ENCODE results near the gene PNMA5.
A peak's percentile ranks its signal among the peaks of the same experiment; 100 is the strongest.
"Not testable (repeated sequence)": the region's sequence is repeated elsewhere in the genome, so short reads cannot be mapped to it uniquely, and the experiment has no call there.

Gene PNMA5

GRCh38 chrX:152993933-152994332 is at the start of gene PNMA5:
PNMA5 (minus strand) TSS chrX:152994116; CDS start chrX:152991598, 2,518 bp downstream.
- DNase-seq (no peak), ATAC-seq (replicated peaks) (no peak)
- H3K27ac Mint-ChIP-seq, result no peak within 1 kb of the TSS
- H3K4me1 Mint-ChIP-seq, result peaks cover 4 to 6% of the 10 kb centered on the region in 2 donors
- no peaks in the 10 kb centered on the region for H3K9me3 Mint-ChIP-seq
- no peak within 1 kb of the TSS for H3K4me3 Mint-ChIP-seq
- H3K27me3 Mint-ChIP-seq, result peaks cover 0 to 8% of the 10 kb centered on the region in 2 donors
- H3K36me3 Mint-ChIP-seq, result no peaks in the 10 kb centered on the region

GRCh38 chrX:153032397-153033118 is 38.6 kb upstream of the PNMA5 start:
- Mint-ChIP-seq H3K4me1 (no peaks in the 10 kb centered on the region), H3K9me3 (no peaks in the 10 kb centered on the region), H3K4me3 (peak overlapping the region; percentile 86 to 92), H3K27me3 (peaks cover 0 to 7% of the 10 kb centered on the region in 2 donors), H3K27ac (peak overlapping the region; percentile 88), H3K36me3 (no peaks in the 10 kb centered on the region)
- DNase-seq (peak; percentile 61), ATAC-seq (replicated peaks) (peak; percentile 86 to 88)

DNA sequence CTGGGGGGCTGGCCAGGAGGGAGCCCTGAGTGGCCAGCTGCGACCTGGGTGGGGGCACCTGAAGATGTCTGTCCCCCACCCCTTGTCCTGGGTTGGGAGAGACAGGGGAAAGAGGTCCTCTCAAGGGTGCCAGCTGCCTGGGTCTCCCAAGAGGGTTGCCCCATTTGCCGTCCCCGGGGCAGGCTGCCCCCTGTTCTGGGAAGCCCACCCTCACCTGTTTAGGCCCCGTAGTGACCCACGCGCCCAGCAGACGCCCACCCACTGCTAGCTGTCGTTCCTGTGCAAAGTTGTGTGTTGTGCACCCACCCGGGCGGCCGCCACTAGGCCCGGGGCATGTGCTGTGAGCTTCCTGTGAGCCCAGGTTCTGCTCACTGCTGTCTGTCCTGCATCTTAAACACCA is 36.9 kb upstream of the PNMA5 start:
- no peaks in the 10 kb centered on the region for H3K36me3 Mint-ChIP-seq
- H3K4me3 Mint-ChIP-seq, result no peak overlapping the region
- ATAC-seq (replicated peaks) (no peak), DNase-seq (no peak)
- H3K9me3 Mint-ChIP-seq, result no peaks in the 10 kb centered on the region
- no peak overlapping the region for H3K27ac Mint-ChIP-seq
- H3K4me1 Mint-ChIP-seq, result no peaks in the 10 kb centered on the region
- H3K27me3 Mint-ChIP-seq, result peaks cover 0 to 7% of the 10 kb centered on the region in 2 donors

DNA sequence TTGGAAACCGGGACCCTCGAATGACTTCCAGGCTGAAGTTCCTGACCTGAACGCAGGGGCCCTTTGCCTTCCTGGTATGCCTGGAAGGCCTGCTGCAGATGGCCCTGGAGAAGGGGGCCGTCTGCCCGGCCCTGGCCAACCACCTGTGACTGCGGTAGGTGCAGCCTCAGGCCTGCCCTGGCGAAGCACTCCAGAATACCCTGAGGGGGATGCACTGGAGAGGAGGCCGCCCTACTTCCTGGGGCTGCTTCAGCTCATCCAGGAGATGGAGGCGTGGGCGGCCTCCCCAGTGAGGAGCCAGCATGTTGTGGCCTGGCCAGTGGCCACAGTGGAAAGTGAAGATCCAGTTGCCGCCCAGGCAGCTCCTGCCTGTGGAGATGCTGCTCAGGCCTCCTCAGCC is 36.0 kb upstream of the PNMA5 start:
- no peak overlapping the region for H3K27ac Mint-ChIP-seq
- DNase-seq, result no peak
- ATAC-seq (replicated peaks), result no peak
- H3K9me3 Mint-ChIP-seq, result no peaks in the 10 kb centered on the region
- no peaks in the 10 kb centered on the region for H3K36me3 Mint-ChIP-seq
- H3K27me3 Mint-ChIP-seq, result peaks cover 0 to 7% of the 10 kb centered on the region in 2 donors
- H3K4me3 Mint-ChIP-seq, result no peak overlapping the region
- H3K4me1 Mint-ChIP-seq, result no peaks in the 10 kb centered on the region

- ATAC-seq (replicated peaks), result no peak
- Mint-ChIP-seq H3K27me3 (peaks cover 0 to 7% of the 10 kb centered on the region in 2 donors), H3K36me3 (no peaks in the 10 kb centered on the region)
Observed at GRCh38 chrX:153029162-153029561, 35.2 kb upstream of the PNMA5 start.

GRCh38 chrX:153028487-153028886 is 34.6 kb upstream of the PNMA5 start:
- not testable (repeated sequence) for H3K9me3 Mint-ChIP-seq; H3K4me3 Mint-ChIP-seq; H3K4me1 Mint-ChIP-seq; ATAC-seq (replicated peaks); DNase-seq; H3K27me3 Mint-ChIP-seq; H3K27ac Mint-ChIP-seq; H3K36me3 Mint-ChIP-seq

More at GRCh38 chrX:153029162-153029561, 35.2 kb upstream of the PNMA5 start:
- Mint-ChIP-seq H3K4me1 (no peaks in the 10 kb centered on the region), H3K9me3 (no peaks in the 10 kb centered on the region), H3K27ac (no peak overlapping the region), H3K4me3 (no peak overlapping the region)
- no peak for DNase-seq

- H3K27me3 Mint-ChIP-seq; H3K4me1 Mint-ChIP-seq; H3K27ac Mint-ChIP-seq; H3K4me3 Mint-ChIP-seq; H3K36me3 Mint-ChIP-seq; ATAC-seq (replicated peaks); H3K9me3 Mint-ChIP-seq; DNase-seq: not testable (repeated sequence)
Observed at GRCh38 chrX:153026501-153026900, 32.6 kb upstream of the PNMA5 start.

GRCh38 chrX:153019166-153019565 is 25.2 kb upstream of the PNMA5 start:
- peaks cover 19 to 23% of the 10 kb centered on the region in 2 donors for H3K27me3 Mint-ChIP-seq
- H3K9me3 Mint-ChIP-seq, result peaks cover 0 to 2% of the 10 kb centered on the region in 2 donors
- H3K4me3 Mint-ChIP-seq, result no peak overlapping the region
- peaks cover 0 to 3% of the 10 kb centered on the region in 2 donors for H3K36me3 Mint-ChIP-seq
- ATAC-seq (replicated peaks) (no peak), DNase-seq (no peak)
- no peaks in the 10 kb centered on the region for H3K4me1 Mint-ChIP-seq
- H3K27ac Mint-ChIP-seq, result no peak overlapping the region

DNA sequence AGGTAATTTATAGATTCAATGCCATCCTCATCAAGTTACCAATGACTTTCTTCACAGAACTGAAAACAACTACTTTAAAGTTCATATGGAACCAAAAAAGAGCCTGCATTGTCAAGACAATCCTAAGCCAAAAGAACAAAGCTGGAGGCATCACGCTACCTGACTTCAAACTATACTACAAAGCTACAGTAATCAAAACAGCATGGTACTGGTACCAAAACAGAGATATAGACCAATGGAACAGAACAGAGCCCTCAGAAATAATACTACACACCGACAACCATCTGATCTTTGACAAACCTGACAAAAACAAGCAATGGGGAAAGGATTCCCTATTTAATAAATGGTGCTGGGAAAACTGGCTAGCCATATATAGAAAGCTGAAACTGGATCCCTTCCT is 23.3 kb upstream of the PNMA5 start:
- peaks cover 28 to 31% of the 10 kb centered on the region in 2 donors for H3K27me3 Mint-ChIP-seq
- H3K4me1 Mint-ChIP-seq; H3K9me3 Mint-ChIP-seq; H3K36me3 Mint-ChIP-seq; H3K27ac Mint-ChIP-seq; H3K4me3 Mint-ChIP-seq; ATAC-seq (replicated peaks); DNase-seq: not testable (repeated sequence)

- H3K4me1 Mint-ChIP-seq, result no peaks in the 10 kb centered on the region
- H3K4me3 Mint-ChIP-seq, result no peak overlapping the region
Observed at GRCh38 chrX:153004780-153005179, 10.9 kb upstream of the PNMA5 start.

DNA sequence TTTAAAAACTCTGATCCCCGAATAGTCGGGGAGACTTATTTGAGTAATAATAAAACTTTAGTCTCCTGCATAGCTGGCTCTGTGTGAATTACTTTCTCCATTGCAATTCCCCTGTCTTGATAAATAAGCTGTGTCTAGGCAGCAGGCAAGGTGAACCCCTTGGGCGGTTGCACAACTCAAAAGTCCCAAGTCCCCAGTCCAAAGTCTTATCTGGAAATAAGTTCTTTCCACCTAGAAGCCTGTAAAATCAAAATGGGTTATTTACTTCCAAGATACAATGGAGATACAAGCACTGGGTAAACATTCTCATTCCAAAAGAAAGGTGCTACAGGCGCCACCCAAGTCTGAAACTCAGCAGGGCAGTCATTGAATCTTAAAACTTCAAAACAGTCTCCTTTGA is 10.1 kb upstream of the PNMA5 start:
- Mint-ChIP-seq H3K4me3 (no peak overlapping the region), H3K36me3 (no peaks in the 10 kb centered on the region), H3K27ac (no peak overlapping the region), H3K9me3 (no peaks in the 10 kb centered on the region), H3K27me3 (peaks cover 34 to 37% of the 10 kb centered on the region in 2 donors), H3K4me1 (no peaks in the 10 kb centered on the region)
- DNase-seq (no peak), ATAC-seq (replicated peaks) (no peak)

More at GRCh38 chrX:153004780-153005179, 10.9 kb upstream of the PNMA5 start:
- H3K27me3 Mint-ChIP-seq, result peaks cover 34 to 37% of the 10 kb centered on the region in 2 donors
- no peaks in the 10 kb centered on the region for H3K36me3 Mint-ChIP-seq
- H3K9me3 Mint-ChIP-seq, result no peaks in the 10 kb centered on the region
- ATAC-seq (replicated peaks), result no peak
- no peak for DNase-seq
- no peak overlapping the region for H3K27ac Mint-ChIP-seq

- DNase-seq; ATAC-seq (replicated peaks); H3K9me3 Mint-ChIP-seq; H3K4me1 Mint-ChIP-seq; H3K36me3 Mint-ChIP-seq; H3K4me3 Mint-ChIP-seq; H3K27ac Mint-ChIP-seq: not testable (repeated sequence)
- H3K27me3 Mint-ChIP-seq, result peaks cover 25 to 29% of the 10 kb centered on the region in 2 donors
Observed at GRCh38 chrX:153002182-153002581, 8.3 kb upstream of the PNMA5 start.

DNA sequence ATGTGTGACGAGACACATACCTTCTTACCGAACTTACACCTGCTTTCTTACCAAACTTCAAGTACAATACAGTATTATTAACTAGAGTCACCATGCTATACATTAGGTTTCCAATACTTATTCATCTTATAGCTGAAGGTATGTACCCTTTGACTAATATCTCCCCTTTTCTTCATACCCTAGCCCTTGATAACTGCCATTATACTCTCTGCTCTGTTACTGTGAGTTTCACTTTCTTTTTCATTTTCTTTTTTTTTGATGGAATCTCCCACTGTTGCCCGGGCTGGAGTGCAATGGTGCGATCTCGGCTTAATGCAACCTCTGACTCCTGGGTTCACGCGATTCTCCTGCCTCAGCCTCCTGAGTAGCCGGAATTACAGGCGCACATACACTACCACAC is 3.4 kb upstream of the PNMA5 start:
- Mint-ChIP-seq H3K9me3 (no peaks in the 10 kb centered on the region), H3K27ac (no peak overlapping the region), H3K27me3 (peaks cover 0 to 4% of the 10 kb centered on the region in 2 donors), H3K4me3 (no peak overlapping the region), H3K4me1 (no peaks in the 10 kb centered on the region), H3K36me3 (no peaks in the 10 kb centered on the region)
- no peak for DNase-seq
- ATAC-seq (replicated peaks), result no peak

DNA sequence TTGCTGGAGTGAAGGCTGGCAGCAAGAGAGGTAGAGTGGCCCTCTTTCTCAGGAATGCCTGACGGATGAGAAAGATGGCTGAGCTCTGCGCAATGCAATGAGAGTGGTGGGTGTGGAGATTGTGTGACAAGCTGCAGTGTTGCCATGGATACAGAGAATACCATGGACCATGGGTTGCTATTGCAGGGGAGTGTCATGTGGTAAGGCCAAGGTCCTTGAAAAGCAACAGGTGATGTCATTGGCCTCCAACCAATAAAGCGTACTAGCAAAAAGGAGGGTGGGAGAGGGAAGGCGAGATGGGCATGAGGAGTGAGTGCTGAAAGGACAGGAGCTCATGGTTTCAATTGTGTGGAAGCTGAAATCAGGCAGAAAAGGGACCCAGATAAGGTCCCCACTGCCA is 1.8 kb downstream of the PNMA5 start:
- H3K4me1 Mint-ChIP-seq, result peaks cover 10 to 15% of the 10 kb centered on the region in 2 donors
- no peaks in the 10 kb centered on the region for H3K9me3 Mint-ChIP-seq
- no peaks in the 10 kb centered on the region for H3K36me3 Mint-ChIP-seq
- no peak overlapping the region for H3K27ac Mint-ChIP-seq
- H3K27me3 Mint-ChIP-seq, result peaks cover 0 to 8% of the 10 kb centered on the region in 2 donors
- no peak overlapping the region for H3K4me3 Mint-ChIP-seq
- ATAC-seq (replicated peaks) (no peak), DNase-seq (no peak)

- no peak for DNase-seq
- Mint-ChIP-seq H3K4me3 (no peak overlapping the region), H3K27ac (no peak overlapping the region), H3K27me3 (peaks cover 0 to 8% of the 10 kb centered on the region in 2 donors), H3K4me1 (peaks cover 10 to 15% of the 10 kb centered on the region in 2 donors), H3K36me3 (no peaks in the 10 kb centered on the region), H3K9me3 (no peaks in the 10 kb centered on the region)
- ATAC-seq (replicated peaks), result no peak
Observed at GRCh38 chrX:152991123-152991522, 2.8 kb downstream of the PNMA5 start.
